ENCODE measurements around the gene TRIM49D2.
"Not testable (repeated sequence)": the region's sequence is repeated elsewhere in the genome, so short reads cannot be mapped to it uniquely, and the experiment has no call there.

TRIM49D2 gene

GRCh38 chr11:89923764-89924163 lies at the start of gene TRIM49D2:
Gene TRIM49D2 (plus strand): TSS chr11:89924064. CDS start chr11:89926762, 2,698 bp downstream.
- DNase-seq (ENCODE audit: low read depth in 2 of 2) = not testable (repeated sequence)

GRCh38 chr11:89877511-89877910 lies 46.4 kb upstream of the TRIM49D2 start:
- DNase-seq (ENCODE audit: low read depth in 2 of 2) = not testable (repeated sequence)

- not testable (repeated sequence) for DNase-seq (ENCODE audit: low read depth in 2 of 2)
These were observed 30.6 kb upstream of the TRIM49D2 start for GRCh38 chr11:89893245-89893644.

- DNase-seq (ENCODE audit: low read depth in 2 of 2) = not testable (repeated sequence)
These were observed 23.1 kb upstream of the TRIM49D2 start for GRCh38 chr11:89900809-89901208.

- no peak for DNase-seq (ENCODE audit: low read depth in 2 of 2)
These were observed 1.6 kb upstream of the TRIM49D2 start, which contains the start of gene TRIM49D1 for GRCh38 chr11:89922195-89922660. Gene TRIM49D1 (minus strand): TSS chr11:89922245. CDS start chr11:89917710, 4,535 bp downstream.

GRCh38 chr11:89960833-89961232 lies 37.0 kb downstream of the TRIM49D2 start:
- DNase-seq (ENCODE audit: low read depth in 2 of 2) = not testable (repeated sequence)

- DNase-seq (ENCODE audit: low read depth in 2 of 2) = not testable (repeated sequence)
These were observed 41.9 kb downstream of the TRIM49D2 start, which contains the start of gene TRIM64 for GRCh38 chr11:89965737-89966136. Gene TRIM64 (plus strand): TSS chr11:89966037. CDS start chr11:89968504, 2,467 bp downstream.

Data from stimulated activated CD4-positive, alpha-beta T cell treated with anti-CD3 and anti-CD28 coated beads, Interleukin-4, amount 100 ng/mL, for 48 hours (primary cell).